Panc1 (cell line): ENCODE measurements around the gene ATRNL1. TPM values are rescaled to one million over a fixed set of nuclear protein-coding genes. Genes with fewer than 3 reads are reported as not detected.
"Not testable (repeated sequence)": the region's sequence is repeated elsewhere in the genome, so short reads cannot be mapped to it uniquely, and the experiment has no call there.

Experiments used
- ATAC-seq: fragments of 200-7000 bp; cut with Tn5 transposase; 2 replicates; pipeline ENCODE4 v1.9.1; 2020; ENCODE audit warnings: mild to moderate bottlenecking, moderate library complexity
- BruUV-seq: library from RNA; stranded (reverse); fragments of 400-500 nt; replicated peaks from 2 replicates; lab custom pipeline; 2021; lab: Mats Ljungman, UMichigan
- CTCF ChIA-PET: fragments of 300-600 bp; sonication (Branson Sonifier 250); formaldehyde crosslinking; loops from one replicate; lab custom pipeline; 2022; ENCODE audit warnings: antibody characterized with exemption; lab: Charles Lee
- POLR2A ChIA-PET: fragments of 300-600 bp; sonication (Branson Sonifier 250); formaldehyde crosslinking; loops from one replicate; lab custom pipeline; 2022; ENCODE audit warnings: antibody characterized with exemption; lab: Charles Lee
- DNase-seq: peaks from one replicate; pipeline ENCODE4 v3.0.0-alpha.2; 2010; ENCODE audit warnings: low read depth, low spot score
- H3K27ac ChIP-seq: 2 replicates; pipeline ENCODE4 v1.5.1; 2011; ENCODE audit warnings: mild to moderate bottlenecking, low read length, inconsistent platforms
- H3K27me3 ChIP-seq: fragments of 200-500 bp; sonication (Bioruptor generic); 2 replicates; pipeline ENCODE4 v1.6.0; 2014; ENCODE audit warnings: low read length, inconsistent platforms; ENCODE audit not compliant: control insufficient read depth, insufficient read depth
- H3K36me3 ChIP-seq: fragments of 200-500 bp; sonication (Bioruptor generic); 2 replicates; pipeline ENCODE4 v1.5.1; 2014; ENCODE audit warnings: inconsistent platforms, mild to moderate bottlenecking, low read length, moderate library complexity; ENCODE audit not compliant: control insufficient read depth, insufficient read depth
- H3K4me1 ChIP-seq: 2 replicates; pipeline ENCODE4 v1.5.1; 2011; ENCODE audit warnings: inconsistent platforms, mild to moderate bottlenecking, low read length, moderate library complexity; ENCODE audit not compliant: control insufficient read depth, insufficient read depth
- H3K4me3 ChIP-seq, 2 experiments: 2 replicates each; pipeline ENCODE4 v1.5.1; 2011 to 2012; ENCODE audit warnings: low read depth in 2 of 2, low read length in 2 of 2, mild to moderate bottlenecking in 2 of 2, inconsistent platforms in 1 of 2, moderate library complexity in 1 of 2
- H3K9me3 ChIP-seq: fragments of 200-500 bp; sonication (Bioruptor generic); 2 replicates; pipeline ENCODE4 v1.5.1; 2014; ENCODE audit warnings: low read depth, mild to moderate bottlenecking, inconsistent platforms, low read length, moderate library complexity; ENCODE audit not compliant: control insufficient read depth, insufficient read depth
- CTCF ChIP-seq: fragments of 450-650 bp; IDR thresholded peaks from 2 replicates; pipeline ENCODE4 v1.5.1; 2017; ENCODE audit warnings: mild to moderate bottlenecking
- POLR2AphosphoS5 ChIP-seq: IDR thresholded peaks from 2 replicates; pipeline ENCODE4 v1.6.1; 2012; ENCODE audit warnings: mild to moderate bottlenecking, low read depth, low read length, moderate library complexity
- REST ChIP-seq, 2 experiments: IDR thresholded peaks; 2 replicates each; pipeline ENCODE4 v1.6.1; 2011 to 2012; ENCODE audit warnings: low read depth in 2 of 2, control low read depth in 1 of 2, low read length in 1 of 2, mild to moderate bottlenecking in 1 of 2, moderate library complexity in 1 of 2; ENCODE audit not compliant: insufficient read depth in 1 of 2
- SIN3A ChIP-seq: IDR thresholded peaks from 2 replicates; pipeline ENCODE4 v1.6.1; 2012; ENCODE audit warnings: low read depth, mild to moderate bottlenecking, low read length, moderate library complexity, borderline replicate concordance; ENCODE audit not compliant: insufficient read depth
- TCF7L2 ChIP-seq: IDR thresholded peaks from 2 replicates; pipeline ENCODE4 v1.6.1; 2011; ENCODE audit warnings: mild to moderate bottlenecking, low read depth, low read length, inconsistent platforms
- in situ Hi-C: cut with HindIII; loops from 2 replicates; pipeline ENCODE4 v1.10.0; 2016; ENCODE audit warnings: low sequenced_read_pairs, low pct_unique_long_range_greater_than_20kb
- intact Hi-C: fragments of 100-400 bp; cut with micrococcal nuclease; formaldehyde crosslinking; loops from one replicate; pipeline ENCODE4 v1.10.0; 2022; ENCODE audit not compliant: unreplicated experiment
- total RNA-seq: library from RNA; stranded (reverse); gene quantifications from one replicate; pipeline ENCODE4 v1.2.1, GENCODE V29; 2021; ENCODE audit not compliant: unreplicated experiment

ATRNL1 gene
- total RNA-seq, 1 experiment from 2014 or later = 17.1 TPM

GRCh38 chr10:115095758-115096157 is 2.6 kb downstream of the ATRNL1 start:
- BruUV-seq = TSS peak; percentile 66
- no peak for DNase-seq
- intact Hi-C loops (no loop called here), in situ Hi-C loops (no loop called here)
- no peak overlapping the region; the same call in 1 of the 2 replicates for H3K27ac ChIP-seq
- H3K4me1 ChIP-seq = peaks cover 10% of the 10 kb centered on the region; the same call in 1 of the 2 replicates
- H3K36me3 ChIP-seq = no peaks in the 10 kb centered on the region
- H3K4me3 ChIP-seq = no peak overlapping the region
- CTCF ChIA-PET = no interaction called here
- no peak for ATAC-seq
- TF ChIP-seq SIN3A (no peak), CTCF (no peak), TCF7L2 (no peak), POLR2AphosphoS5 (no peak), REST (IDR thresholded peaks at IDR 0.05; ENCODE audit: insufficient read depth in 1 of 2, low read depth in 2 of 2, low read length in 1 of 2) (no peak)
- no peaks in the 10 kb centered on the region for H3K9me3 ChIP-seq
- H3K27me3 ChIP-seq = peaks cover 18% of the 10 kb centered on the region
- POLR2A ChIA-PET = no interaction called here

DNA sequence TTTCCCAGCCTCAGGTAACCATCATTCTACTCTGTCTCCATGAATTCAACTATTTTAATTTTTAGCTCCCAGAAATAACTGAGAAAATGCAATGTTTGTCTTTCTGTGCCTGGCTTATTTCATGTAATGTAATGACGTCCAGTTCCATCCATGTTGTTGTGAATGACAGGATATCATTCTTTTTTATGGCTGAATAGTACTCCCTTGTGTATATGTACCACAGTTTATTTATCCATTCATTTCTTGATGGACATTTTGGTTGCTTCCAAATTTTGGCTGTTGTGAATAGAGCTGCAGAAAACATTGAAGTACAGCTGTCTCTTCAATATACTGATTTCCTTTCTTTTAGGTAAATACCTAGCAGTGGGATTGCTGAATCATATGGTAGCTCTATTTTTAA is 10.5 kb downstream of the ATRNL1 start:
- no peaks in the 10 kb centered on the region for H3K36me3 ChIP-seq
- DNase-seq (no peak), ATAC-seq (no peak)
- ChIA-PET POLR2A (no interaction called here), CTCF (no interaction called here)
- H3K27me3 ChIP-seq = no peaks in the 10 kb centered on the region
- H3K9me3 ChIP-seq = peaks cover 17% of the 10 kb centered on the region; the same call in 1 of the 2 replicates
- in situ Hi-C loops = no loop called here
- BruUV-seq = no TSS peak
- TF ChIP-seq POLR2AphosphoS5 = no peak
- no peak for TF ChIP-seq SIN3A
- no peak overlapping the region for H3K4me3 ChIP-seq
- H3K4me1 ChIP-seq = no peaks in the 10 kb centered on the region
- H3K27ac ChIP-seq = no peak overlapping the region
- intact Hi-C loops = no loop called here

DNA sequence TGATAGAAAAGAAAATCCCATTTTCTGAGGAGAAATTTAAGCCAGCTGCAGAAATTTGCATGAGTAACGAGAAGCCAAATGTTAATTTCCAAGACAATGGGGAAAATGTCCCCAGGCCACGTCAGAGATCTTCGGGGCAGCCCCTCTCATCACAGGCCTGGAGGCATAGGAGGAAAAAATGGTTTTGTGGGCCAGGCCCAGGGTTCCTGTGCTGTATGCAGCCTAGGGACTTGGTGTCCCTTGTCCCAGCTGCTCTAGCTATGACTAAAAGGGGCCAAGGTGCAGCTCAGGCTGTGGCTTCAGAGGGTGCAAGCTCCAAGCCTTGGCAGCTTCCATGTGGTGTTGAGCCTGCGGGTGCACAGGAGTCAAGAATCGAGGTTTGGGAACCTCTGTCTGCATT is 12.2 kb downstream of the ATRNL1 start:
- H3K9me3 ChIP-seq = peaks cover 17% of the 10 kb centered on the region; the same call in 1 of the 2 replicates
- H3K4me1 ChIP-seq, DNase-seq, H3K4me3 ChIP-seq, H3K27me3 ChIP-seq, in situ Hi-C loops, BruUV-seq, intact Hi-C loops, H3K27ac ChIP-seq, ATAC-seq, CTCF ChIA-PET, H3K36me3 ChIP-seq, POLR2A ChIA-PET: not testable (repeated sequence)
